A549 (cell line): ENCODE measurements around the gene ADAMTS2. TPM values are rescaled to one million over a fixed set of nuclear protein-coding genes. Genes with fewer than 3 reads are reported as not detected.
A peak's percentile ranks its signal among the peaks of the same experiment; 100 is the strongest.

Source experiments
- ATAC-seq, 2 experiments: fragments of 200-7000 bp in 1 of 2; fragments of >200 bp in 1 of 2; cut with Nextera tagmentation in 1 of 2; cut with Tn5 transposase in 1 of 2; 3 replicates each; pipeline versions ENCODE4 v1.8.0 to v1.9.1; 2018 to 2020; ENCODE audit warnings: mild to moderate bottlenecking in 1 of 2, moderate library complexity in 1 of 2
- CTCF ChIA-PET: fragments of 300-600 bp; sonication (Branson Sonifier 250); formaldehyde crosslinking; extraction: SDS; loops from one replicate; lab custom pipeline; 2021; ENCODE audit warnings: antibody characterized with exemption, inconsistent platforms; lab: Yijun Ruan, JAX
- POLR2A ChIA-PET: fragments of 350-600 bp; formaldehyde crosslinking; extraction: SDS; loops from one replicate; lab custom pipeline; 2021; ENCODE audit warnings: antibody characterized with exemption, inconsistent platforms; lab: Yijun Ruan, JAX
- DNase-seq, 2 experiments: peaks; one replicate each; pipeline versions ENCODE4 v3.0.0 to v3.0.0-alpha.2; 2011 to 2016; ENCODE audit warnings: low read depth in 1 of 2, low spot score in 1 of 2
- FAIRE-seq: peaks from 2 replicates; lab custom pipeline; 2011; peaks lifted over from hg19 to GRCh38; lab: Jason Lieb, UNC
- H3K27ac ChIP-seq, 2 experiments: fragments of >200 bp; sonication (Bioruptor Twin); formaldehyde crosslinking; 3 replicates each; pipeline ENCODE4 v1.5.1; 2016 to 2017
- H3K4me1 ChIP-seq: fragments of >200 bp; sonication (Bioruptor Twin); formaldehyde crosslinking; 3 replicates; pipeline ENCODE4 v1.6.1; 2016
- H3K4me2 ChIP-seq: fragments of >200 bp; sonication (Bioruptor Twin); formaldehyde crosslinking; 3 replicates; pipeline ENCODE4 v1.6.1; 2016
- H3K4me3 ChIP-seq: fragments of >200 bp; sonication (Bioruptor Twin); formaldehyde crosslinking; 3 replicates; pipeline ENCODE4 v1.5.1; 2016
- H3K9me3 ChIP-seq: fragments of >200 bp; sonication (Bioruptor Twin); formaldehyde crosslinking; 3 replicates; pipeline ENCODE4 v1.6.1; 2016
- ATOH8 ChIP-seq: fragments of 250-450 bp; sonication (Bioruptor Pico); IDR thresholded peaks from 2 replicates; pipeline ENCODE4 v1.5.0; 2020; ENCODE audit warnings: low read depth, mild to moderate bottlenecking, moderate library complexity
- CBX8 ChIP-seq: fragments of 200-600 bp; sonication (generic); IDR thresholded peaks from 2 replicates; pipeline ENCODE4 v1.6.1; 2016
- CEBPB ChIP-seq, 2 experiments: fragments of >200 bp in 1 of 2; sonication (Bioruptor Twin) in 1 of 2; formaldehyde crosslinking in 1 of 2; IDR thresholded peaks; 2 replicates each; pipeline ENCODE4 v1.6.1; 2012 to 2016
- CHD2 ChIP-seq: fragments of 150-350 bp; IDR thresholded peaks from 2 replicates; pipeline ENCODE4 v1.6.1; 2014; ENCODE audit warnings: low read length; ENCODE audit not compliant: partially characterized antibody
- CHD4 ChIP-seq: fragments of 200-600 bp; sonication (generic); IDR thresholded peaks from 2 replicates; pipeline ENCODE4 v1.6.1; 2016; ENCODE audit warnings: antibody characterized with exemption, mild to moderate bottlenecking, borderline replicate concordance
- CTCF ChIP-seq: fragments of >200 bp; sonication (Bioruptor Twin); formaldehyde crosslinking; IDR thresholded peaks from 3 replicates; pipeline ENCODE4 v1.5.1; 2016
- ELK1 ChIP-seq: fragments of 150-350 bp; IDR thresholded peaks from 2 replicates; pipeline ENCODE4 v1.6.1; 2014; ENCODE audit warnings: low read depth, mild to moderate bottlenecking, low read length
- ESRRA ChIP-seq: fragments of 150-350 bp; IDR thresholded peaks from 2 replicates; pipeline ENCODE4 v1.6.1; 2014; ENCODE audit warnings: mild to moderate bottlenecking, low read length, borderline replicate concordance
- FOSB ChIP-seq: fragments of 250-450 bp; sonication (Bioruptor Pico); IDR thresholded peaks from 2 replicates; pipeline ENCODE4 v1.5.0; 2020; ENCODE audit warnings: mild to moderate bottlenecking, moderate library complexity
- HDAC2 ChIP-seq: fragments of 200-600 bp; sonication (generic); IDR thresholded peaks from 2 replicates; pipeline ENCODE4 v1.6.1; 2016
- HES2 ChIP-seq: fragments of >200 bp; sonication (Bioruptor Twin); formaldehyde crosslinking; IDR thresholded peaks from 2 replicates; pipeline ENCODE4 v1.6.1; 2016
- HEYL ChIP-seq: fragments of 250-450 bp; sonication (Bioruptor Pico); IDR thresholded peaks from 2 replicates; pipeline ENCODE4 v1.8.0; 2021; ENCODE audit warnings: mild to moderate bottlenecking, moderate library complexity
- HOXB5 ChIP-seq: fragments of 250-450 bp; sonication (Bioruptor Pico); IDR thresholded peaks from 2 replicates; pipeline ENCODE4 v1.5.0; 2020; ENCODE audit warnings: mild to moderate bottlenecking, moderate library complexity
- JUN ChIP-seq, 2 experiments: fragments of >200 bp; sonication (Bioruptor Twin); formaldehyde crosslinking; IDR thresholded peaks; 2 replicates in 1 of 2; 3 replicates in 1 of 2; pipeline ENCODE4 v1.6.1; 2016 to 2017
- MAFK ChIP-seq: fragments of 450-650 bp; IDR thresholded peaks from 2 replicates; pipeline ENCODE4 v1.6.1; 2014; ENCODE audit not compliant: partially characterized antibody
- MAZ ChIP-seq: fragments of 150-350 bp; IDR thresholded peaks from 2 replicates; pipeline ENCODE4 v1.6.1; 2014; ENCODE audit warnings: antibody characterized with exemption, low read depth, low read length, borderline replicate concordance
- NPAS2 ChIP-seq: fragments of 250-450 bp; sonication (Bioruptor Pico); IDR thresholded peaks from 2 replicates; pipeline ENCODE4 v1.8.0; 2022; ENCODE audit warnings: mild to moderate bottlenecking, moderate library complexity, borderline replicate concordance
- PBX3 ChIP-seq: IDR thresholded peaks from 2 replicates; pipeline ENCODE4 v1.6.1; 2012
- POLR2A ChIP-seq: IDR thresholded peaks from 2 replicates; pipeline ENCODE4 v1.6.1; 2012; ENCODE audit warnings: mild to moderate bottlenecking, low read length
- POLR2AphosphoS2 ChIP-seq: conservative IDR thresholded peaks from 2 replicates; pipeline ENCODE4 v1.6.1; 2012; ENCODE audit warnings: low read length, improper control_type of control experiment, inconsistent platforms
- RAD21 ChIP-seq, 2 experiments: fragments of >200 bp in 1 of 2; sonication (Bioruptor Twin) in 1 of 2; formaldehyde crosslinking in 1 of 2; IDR thresholded peaks in 1 of 2; conservative IDR thresholded peaks in 1 of 2; 2 replicates in 1 of 2; 3 replicates in 1 of 2; pipeline ENCODE4 v1.6.1; 2012 to 2018; ENCODE audit warnings: inconsistent platforms in 1 of 2
- RARB ChIP-seq: fragments of 250-450 bp; sonication (Bioruptor Pico); IDR thresholded peaks from 2 replicates; pipeline ENCODE4 v1.8.0; 2021; ENCODE audit warnings: mild to moderate bottlenecking, moderate library complexity
- REST ChIP-seq: fragments of 200-600 bp; sonication (generic); IDR thresholded peaks from 2 replicates; pipeline ENCODE4 v1.6.1; 2016; ENCODE audit warnings: antibody characterized with exemption, mild to moderate bottlenecking, moderate library complexity
- RFX5 ChIP-seq: fragments of 450-650 bp; IDR thresholded peaks from 2 replicates; pipeline ENCODE4 v1.7.1; 2014; ENCODE audit warnings: antibody characterized with exemption, mild to moderate bottlenecking, moderate library complexity
- RNF2 ChIP-seq: fragments of 200-600 bp; sonication (generic); IDR thresholded peaks from 2 replicates; pipeline ENCODE4 v1.6.1; 2016; ENCODE audit warnings: low read depth, mild to moderate bottlenecking, antibody characterized with exemption, moderate library complexity, borderline replicate concordance
- SMC3 ChIP-seq: fragments of >200 bp; sonication (Bioruptor Twin); formaldehyde crosslinking; IDR thresholded peaks from 3 replicates; pipeline ENCODE4 v1.6.1; 2018; ENCODE audit warnings: inconsistent platforms
- TP53 ChIP-seq: fragments of 250-450 bp; sonication (Bioruptor Pico); IDR thresholded peaks from 2 replicates; pipeline ENCODE4 v1.5.0; 2021; ENCODE audit warnings: mild to moderate bottlenecking, moderate library complexity
- ZFP36 ChIP-seq: fragments of 450-650 bp; IDR thresholded peaks from 2 replicates; pipeline ENCODE4 v1.6.1; 2014; ENCODE audit warnings: borderline replicate concordance; ENCODE audit not compliant: partially characterized antibody
- WGBS: methylation state at CpG from one replicate; pipeline ENCODE4 v1.1.6; 2017; ENCODE audit errors: missing lambda C conversion rate; 5-methylcytosine and 5-hydroxymethylcytosine counted together
- polyA plus RNA-seq, 4 experiments: library from polyadenylated mRNA; depleted of rRNA in 3 of 4; stranded (reverse); fragments of >200 nt; fragmentation: RNase III in 1 of 4; extraction: RNeasy Plus Mini Kit Qiagen cat#74134 plus additional on column Dnase treatment in 1 of 4; gene quantifications; 2 replicates in 3 of 4; 3 replicates in 1 of 4; pipeline ENCODE4 v1.2.3, GENCODE V29; 2011 to 2017

The ADAMTS2 gene
- polyA plus RNA-seq, 2 of the 4 experiments (the other 2 are of a cell fraction), result not detected

GRCh38 chr5:179147991-179148702, 197.1 kb downstream of the ADAMTS2 start:
- DNase-seq (no peak), FAIRE-seq (no peak), ATAC-seq (0 out of 6 replicates have a peak, but pooled peaks of 1 of the 2 experiments have one; percentile 19)
- WGBS, result 19% methylated on average over 25 of the region's 25 CpGs
- ChIA-PET POLR2A (no interaction called here), CTCF (no interaction called here)
- Histone ChIP-seq H3K4me2 (no peak overlapping the region), H3K4me3 (no peak overlapping the region), H3K27ac (no peak overlapping the region), H3K9me3 (0 out of 3 replicates have a peak, but pooled peaks cover 8% of the 10 kb centered on the region), H3K4me1 (no peaks in the 10 kb centered on the region)
- TF ChIP-seq HDAC2 (no peak), RARB (no peak), CBX8 (no peak), ESRRA (no peak), POLR2A (no peak), POLR2AphosphoS2 (no peak), MAZ (no peak), CHD4 (no peak), ATOH8 (CRISPR knock-in tag) (no peak), ZFP36 (no peak), RNF2 (no peak), ELK1 (no peak), PBX3 (no peak), HEYL (CRISPR knock-in tag) (no peak), MAFK (no peak), CEBPB (IDR thresholded peaks at IDR 0.05) (no peak), REST (no peak), NPAS2 (CRISPR knock-in tag) (no peak), FOSB (CRISPR knock-in tag) (no peak), HES2 (no peak)

- H3K9me3 ChIP-seq, result peaks cover 15% of the 10 kb centered on the region; the same call in 1 of the 3 replicates
- FAIRE-seq, result no peak
- ATAC-seq, result no peak
- H3K4me2 ChIP-seq, result no peak overlapping the region
- ChIA-PET CTCF (interaction anchor here (0.9 kb wide), 1 partner anchor 18 kb away, joined by 3 read pairs; no protein-coding TSS in a partner anchor), POLR2A (no interaction called here)
- H3K27ac ChIP-seq, result no peak overlapping the region
- no peaks in the 10 kb centered on the region for H3K4me1 ChIP-seq
- 42% methylated on average over 10 of the region's 10 CpGs for WGBS
- H3K4me3 ChIP-seq, result no peak overlapping the region
- DNase-seq, result no peak
- TF ChIP-seq PBX3, result no peak
- no peak for TF ChIP-seq CTCF
- TF ChIP-seq TP53 (CRISPR knock-in tag), result no peak
- no peak for TF ChIP-seq RAD21 (conservative IDR thresholded peaks at IDR 0.05 in 1 of 2, IDR thresholded peaks at IDR 0.05 in 1 of 2)
- TF ChIP-seq ESRRA, result no peak
- no peak for TF ChIP-seq JUN (IDR thresholded peaks at IDR 0.05)
- no peak for TF ChIP-seq SMC3
- no peak for TF ChIP-seq RFX5
- no peak for TF ChIP-seq HOXB5 (CRISPR knock-in tag)
- no peak for TF ChIP-seq CHD2
These were observed 199.0 kb downstream of the ADAMTS2 start for GRCh38 chr5:179146277-179146676.
